ENCODE measurements around the gene IMPA2. TPM values are rescaled to one million over a fixed set of nuclear protein-coding genes. Genes with fewer than 3 reads are reported as not detected.
A peak's percentile ranks its signal among the peaks of the same experiment; 100 is the strongest.

IMPA2 gene
- total and polyA plus RNA-seq, 2 of the 13 experiments (the other 11 are each of a cell fraction or from before 2014, with no cell fraction given) = 37.8 to 71.8 TPM

DNA sequence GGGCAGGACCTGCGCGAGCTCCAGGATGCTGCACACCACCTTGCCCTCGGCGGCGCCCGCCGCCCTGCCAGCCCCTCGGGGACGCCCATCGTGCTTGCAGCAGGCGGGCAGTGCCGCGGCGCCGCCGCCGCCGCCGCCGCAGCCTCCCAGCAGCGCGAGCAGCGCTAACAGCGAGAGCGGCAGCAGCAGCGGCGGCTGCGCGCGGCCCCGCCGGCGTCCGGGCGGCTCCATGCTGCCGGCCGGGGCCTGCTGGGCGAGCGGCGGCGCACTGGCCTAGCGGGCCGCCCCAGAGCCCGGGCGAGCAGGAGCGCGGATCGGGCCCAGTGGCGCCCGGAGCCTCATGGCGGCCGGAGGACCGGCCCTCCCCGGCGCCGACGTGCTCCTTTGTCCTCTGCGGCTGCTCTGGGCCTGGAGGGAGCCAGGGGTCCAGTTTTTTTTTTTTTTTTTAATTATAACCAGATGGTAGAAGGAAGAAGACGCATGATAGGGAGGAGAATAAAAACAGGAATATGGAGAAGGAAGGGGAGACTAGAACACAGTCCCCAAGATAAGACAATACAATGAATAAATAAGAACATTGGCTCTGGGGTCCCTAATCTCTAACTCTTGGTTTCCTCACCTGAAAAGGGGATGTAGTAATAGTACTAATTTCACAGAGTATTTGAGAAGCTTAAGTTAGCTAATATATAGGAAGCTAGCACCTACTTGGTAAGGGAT, 95.3 kb downstream of the IMPA2 start:
- Histone ChIP-seq H3K4me1 (ENCODE audit: insufficient read depth, low read length) (peaks cover 14% of the 10 kb centered on the region), H3K9ac (ENCODE audit: insufficient read depth, low read depth, low read length) (0 out of 2 replicates have a peak overlapping the region, but pooled peaks have one; percentile 22), H3K4me3 (replicated peaks in 1 of 3; ENCODE audit: insufficient read depth in 1 of 3, low read depth in 2 of 3, low read length in 3 of 3) (peak overlapping the region; percentile 47 to 60 (median 55); a peak in 5 of 6 replicates), H3K27ac (ENCODE audit: extremely low read length, insufficient read depth, low read length) (no peak overlapping the region), H3K79me2 (ENCODE audit: insufficient read depth, low read length) (no peaks in the 10 kb centered on the region), H3K9me3 (ENCODE audit: low read length) (no peaks in the 10 kb centered on the region), H3K36me3 (replicated peaks in 1 of 2; ENCODE audit: control insufficient read depth in 1 of 2, insufficient read depth in 2 of 2, low read length in 2 of 2) (no peaks in the 10 kb centered on the region), H3K4me2 (ENCODE audit: low read depth, low read length) (peak overlapping the region; percentile 62), H4K20me1 (ENCODE audit: insufficient read depth, low read length) (no peaks in the 10 kb centered on the region), H2AFZ (ENCODE audit: low read length) (no peak overlapping the region), H3K27me3 (ENCODE audit: control insufficient read depth in 1 of 2, insufficient read depth in 2 of 2, low read length in 2 of 2) (peaks cover 0 to 24% of the 10 kb centered on the region in 2 experiments; a peak in 3 of 5 replicates)
- ATAC-seq (peak; percentile 97), DNase-seq (ENCODE audit: low spot score) (no peak), FAIRE-seq (peak; percentile 36)
- intact Hi-C loops (cut with micrococcal nuclease; ENCODE audit: unreplicated experiment) = no loop called here
- TF ChIP-seq CAMTA2 (CRISPR knock-in tag; IDR thresholded peaks at IDR 0.05; ENCODE audit: borderline replicate concordance) = no peak
- TF ChIP-seq ZBTB42 (CRISPR knock-in tag; IDR thresholded peaks at IDR 0.05) = no peak
- TF ChIP-seq HNRNPLL (IDR thresholded peaks at IDR 0.05; ENCODE audit: low read depth, low read length, poor library complexity, severe bottlenecking) = peak; percentile 36
- TF ChIP-seq CHD2 (IDR thresholded peaks at IDR 0.05; ENCODE audit: low read depth, low read length) = no peak
- TF ChIP-seq UBTF (CRISPR knock-in tag; IDR thresholded peaks at IDR 0.05) = peak; percentile 82; the same call in 1 of the 2 replicates
- TF ChIP-seq, protein P1, sequence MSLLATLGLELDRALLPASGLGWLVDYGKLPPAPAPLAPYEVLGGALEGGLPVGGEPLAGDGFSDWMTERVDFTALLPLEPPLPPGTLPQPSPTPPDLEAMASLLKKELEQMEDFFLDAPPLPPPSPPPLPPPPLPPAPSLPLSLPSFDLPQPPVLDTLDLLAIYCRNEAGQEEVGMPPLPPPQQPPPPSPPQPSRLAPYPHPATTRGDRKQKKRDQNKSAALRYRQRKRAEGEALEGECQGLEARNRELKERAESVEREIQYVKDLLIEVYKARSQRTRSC (CRISPR knock-in tag; IDR thresholded peaks at IDR 0.05; ENCODE audit: low read depth) = no peak
- peak; percentile 19; the same call in 1 of the 2 replicates for TF ChIP-seq ZNF687 (CRISPR knock-in tag; IDR thresholded peaks at IDR 0.05)
- peak; percentile 62 for TF ChIP-seq YY1 (IDR thresholded peaks at IDR 0.05; ENCODE audit: insufficient read depth, insufficient replicate concordance, low read depth, low read length)
- peak; percentile 69 for TF ChIP-seq ZFY (CRISPR knock-in tag; IDR thresholded peaks at IDR 0.05)
- TF ChIP-seq ZFX (CRISPR knock-in tag; IDR thresholded peaks at IDR 0.05; ENCODE audit: low read depth) = peak; percentile 61
- TF ChIP-seq ZNF777 (CRISPR knock-in tag; IDR thresholded peaks at IDR 0.05) = 0 out of 2 replicates have a peak, but pooled peaks have one; percentile 33
- BruUV-seq (replicated peaks) = no TSS peak
- ChIA-PET POLR2A (no interaction called here), CTCF (ENCODE audit: low intra/inter-chr PET ratio, low total read pairs) (no interaction called here)
- in situ Hi-C loops (cut with HindIII; ENCODE audit: extremely low pct_ligation_motif_present, low pct_unique_long_range_greater_than_20kb) = no loop called here
- WGBS (ENCODE audit: low lambda C conversion rate) = under 1% methylated on average over 11 of the region's 59 CpGs

Data from HepG2 (cell line).